KMS-11 (cell line): Measurements from ENCODE around the gene SCN10A.

ENCODE experiments used
- H2AFZ ChIP-seq: fragments of 200-600 bp; sonication (generic); 2 replicates; pipeline ENCODE4 v1.6.1; 2016; ENCODE audit warnings: antibody characterized with exemption, mixed run types, low read depth
- H3K27ac ChIP-seq: fragments of 200-600 bp; sonication (generic); 2 replicates; pipeline ENCODE4 v1.6.1; 2016; ENCODE audit warnings: mild to moderate bottlenecking, mixed run types
- H3K27me3 ChIP-seq: fragments of 200-600 bp; sonication (generic); 2 replicates; pipeline ENCODE4 v1.6.1; 2017; ENCODE audit warnings: mild to moderate bottlenecking, low read depth, mixed run types, moderate library complexity; ENCODE audit not compliant: insufficient read depth
- H3K36me3 ChIP-seq: fragments of 200-600 bp; sonication (generic); 2 replicates; pipeline ENCODE4 v1.6.1; 2017; ENCODE audit warnings: mild to moderate bottlenecking, mixed run types; ENCODE audit not compliant: insufficient read depth
- H3K4me1 ChIP-seq: fragments of 200-600 bp; sonication (generic); 2 replicates; pipeline ENCODE4 v1.6.1; 2016; ENCODE audit warnings: mild to moderate bottlenecking, low read depth, mixed run types; ENCODE audit not compliant: poor library complexity, severe bottlenecking
- H3K4me2 ChIP-seq: fragments of 200-600 bp; sonication (generic); 2 replicates; pipeline ENCODE4 v1.7.0; 2016; ENCODE audit warnings: mild to moderate bottlenecking, mixed run types
- H3K4me3 ChIP-seq: fragments of 200-600 bp; sonication (generic); IDR thresholded peaks from 2 replicates; pipeline ENCODE4 v1.6.1; 2017; ENCODE audit warnings: low read depth, low read length, mixed read lengths; ENCODE audit not compliant: insufficient read depth
- H3K79me2 ChIP-seq: fragments of 200-600 bp; sonication (generic); 2 replicates; pipeline ENCODE4 v1.6.1; 2016; ENCODE audit warnings: low read depth, mixed run types; ENCODE audit not compliant: insufficient read depth
- H3K9ac ChIP-seq: fragments of 200-600 bp; sonication (generic); 2 replicates; pipeline ENCODE4 v1.6.1; 2016; ENCODE audit warnings: mild to moderate bottlenecking, mixed run types
- H4K20me1 ChIP-seq: fragments of 200-600 bp; sonication (generic); 2 replicates; pipeline ENCODE4 v1.6.1; 2016; ENCODE audit warnings: mild to moderate bottlenecking, mixed run types; ENCODE audit not compliant: insufficient read depth
- CTCF ChIP-seq: fragments of 200-600 bp; sonication (generic); conservative IDR thresholded peaks from 2 replicates; pipeline ENCODE4 v1.6.1; 2017; ENCODE audit warnings: low read depth, mild to moderate bottlenecking, antibody characterized with exemption, low read length, moderate library complexity, mixed read lengths

Gene SCN10A

GRCh38 chr3:38713121-38713520 is 102.9 kb downstream of the SCN10A start:
- no peak overlapping the region for H3K4me3 ChIP-seq
- H3K27me3 ChIP-seq: no peaks in the 10 kb centered on the region
- no peak overlapping the region for H3K4me2 ChIP-seq
- no peak overlapping the region for H3K27ac ChIP-seq
- no peaks in the 10 kb centered on the region for H4K20me1 ChIP-seq
- no peaks in the 10 kb centered on the region for H3K4me1 ChIP-seq
- no peak for TF ChIP-seq CTCF
- H3K79me2 ChIP-seq: no peaks in the 10 kb centered on the region
- no peaks in the 10 kb centered on the region for H3K36me3 ChIP-seq
- H2AFZ ChIP-seq: no peak overlapping the region
- H3K9ac ChIP-seq: no peak overlapping the region

GRCh38 chr3:38711321-38711720 is 104.7 kb downstream of the SCN10A start:
- Histone ChIP-seq H4K20me1 (no peaks in the 10 kb centered on the region), H3K27ac (no peak overlapping the region), H3K4me3 (no peak overlapping the region), H3K27me3 (no peaks in the 10 kb centered on the region), H3K36me3 (no peaks in the 10 kb centered on the region), H3K79me2 (no peaks in the 10 kb centered on the region), H3K4me1 (no peaks in the 10 kb centered on the region), H2AFZ (no peak overlapping the region), H3K4me2 (no peak overlapping the region), H3K9ac (no peak overlapping the region)
- TF ChIP-seq CTCF: no peak

- no peak; the same call in 1 of the 2 replicates for TF ChIP-seq CTCF
- no peak overlapping the region for H3K4me3 ChIP-seq
- H3K27me3 ChIP-seq: no peaks in the 10 kb centered on the region
- no peak overlapping the region for H3K27ac ChIP-seq
- H3K36me3 ChIP-seq: no peaks in the 10 kb centered on the region
- no peak overlapping the region for H2AFZ ChIP-seq
- no peaks in the 10 kb centered on the region for H3K4me1 ChIP-seq
- H3K9ac ChIP-seq: no peak overlapping the region
- H4K20me1 ChIP-seq: no peaks in the 10 kb centered on the region
- H3K4me2 ChIP-seq: no peak overlapping the region
- H3K79me2 ChIP-seq: no peaks in the 10 kb centered on the region
Measured at GRCh38 chr3:38707730-38708129, 108.3 kb downstream of the SCN10A start.

- Histone ChIP-seq H3K9ac (no peak overlapping the region), H4K20me1 (no peaks in the 10 kb centered on the region), H3K27ac (no peak overlapping the region), H3K4me1 (no peaks in the 10 kb centered on the region), H3K4me2 (no peak overlapping the region), H2AFZ (no peak overlapping the region), H3K79me2 (no peaks in the 10 kb centered on the region), H3K4me3 (no peak overlapping the region), H3K36me3 (no peaks in the 10 kb centered on the region), H3K27me3 (no peaks in the 10 kb centered on the region)
- TF ChIP-seq CTCF: no peak
Measured at GRCh38 chr3:38706961-38707360, 109.1 kb downstream of the SCN10A start.
